Left ventricle myocardium inferior (tissue), 1 donor: ENCODE results near the gene FBXO41. TPM values are rescaled to one million over a fixed set of nuclear protein-coding genes. Genes with fewer than 3 reads are reported as not detected.

Experiments used
- DNase-seq: peaks from one replicate; pipeline ENCODE4 v3.0.0-alpha.2; 2020
- H3K27ac ChIP-seq: fragments of 200-600 bp; replicated peaks from 2 replicates; pipeline ENCODE4 v1.8.0; 2021
- H3K27me3 ChIP-seq: fragments of 200-600 bp; 2 replicates; pipeline ENCODE4 v1.8.0; 2021; ENCODE audit warnings: low read depth
- H3K36me3 ChIP-seq: fragments of 200-600 bp; 2 replicates; pipeline ENCODE4 v1.8.0; 2021
- H3K4me1 ChIP-seq: fragments of 200-600 bp; 2 replicates; pipeline ENCODE4 v1.8.0; 2021
- H3K4me3 ChIP-seq: fragments of 200-600 bp; 2 replicates; pipeline ENCODE4 v1.8.0; 2021; ENCODE audit warnings: mild to moderate bottlenecking, moderate library complexity
- H3K9me3 ChIP-seq: fragments of 200-600 bp; replicated peaks from 2 replicates; pipeline ENCODE4 v1.8.0; 2021
- intact Hi-C: fragments of 100-400 bp; cut with micrococcal nuclease; formaldehyde crosslinking; loops from one replicate; pipeline ENCODE4 v1.11.0; 2022
- total RNA-seq: library from RNA; stranded (reverse); fragmentation: NEBNext Ultra II Directional; extraction: Animal tissue kit (Norgen Biotek cat#: 25700); gene quantifications from one replicate; pipeline ENCODE4 v1.2.1, GENCODE V29; 2021
- TF ChIP-seq, protein P1 (sequence below): fragments of 200-600 bp; IDR thresholded peaks from 2 replicates; pipeline ENCODE4 v1.8.0; 2021; ENCODE audit warnings: antibody characterized with exemption, mild to moderate bottlenecking, borderline replicate concordance
- donor health status: DM: no; HTN: yes; CAD: no; lungs with severe emphysema.

Gene FBXO41
- total RNA-seq, 1 donor from 2014 or later = 0.55 TPM

GRCh38 chr2:73215254-73215653 is 69.0 kb downstream of the FBXO41 start:
- H3K4me3 ChIP-seq = peak overlapping the region; percentile 92

GRCh38 chr2:73214120-73215035 is 69.9 kb downstream of the FBXO41 start, which contains the start of gene SMYD5:
TSS of gene SMYD5 (plus strand) at chr2:73214245. CDS start at chr2:73214267, 22 bp downstream.
- no peaks in the 10 kb centered on the region for H3K9me3 ChIP-seq
- H3K4me1 ChIP-seq = peaks cover 38% of the 10 kb centered on the region
- H3K36me3 ChIP-seq = no peaks in the 10 kb centered on the region
- DNase-seq = peak; percentile 85
- TF ChIP-seq, protein P1, sequence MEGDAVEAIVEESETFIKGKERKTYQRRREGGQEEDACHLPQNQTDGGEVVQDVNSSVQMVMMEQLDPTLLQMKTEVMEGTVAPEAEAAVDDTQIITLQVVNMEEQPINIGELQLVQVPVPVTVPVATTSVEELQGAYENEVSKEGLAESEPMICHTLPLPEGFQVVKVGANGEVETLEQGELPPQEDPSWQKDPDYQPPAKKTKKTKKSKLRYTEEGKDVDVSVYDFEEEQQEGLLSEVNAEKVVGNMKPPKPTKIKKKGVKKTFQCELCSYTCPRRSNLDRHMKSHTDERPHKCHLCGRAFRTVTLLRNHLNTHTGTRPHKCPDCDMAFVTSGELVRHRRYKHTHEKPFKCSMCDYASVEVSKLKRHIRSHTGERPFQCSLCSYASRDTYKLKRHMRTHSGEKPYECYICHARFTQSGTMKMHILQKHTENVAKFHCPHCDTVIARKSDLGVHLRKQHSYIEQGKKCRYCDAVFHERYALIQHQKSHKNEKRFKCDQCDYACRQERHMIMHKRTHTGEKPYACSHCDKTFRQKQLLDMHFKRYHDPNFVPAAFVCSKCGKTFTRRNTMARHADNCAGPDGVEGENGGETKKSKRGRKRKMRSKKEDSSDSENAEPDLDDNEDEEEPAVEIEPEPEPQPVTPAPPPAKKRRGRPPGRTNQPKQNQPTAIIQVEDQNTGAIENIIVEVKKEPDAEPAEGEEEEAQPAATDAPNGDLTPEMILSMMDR = no peak
- H3K4me3 ChIP-seq = peak within 1 kb of the TSS; percentile 92
- H3K27me3 ChIP-seq = no peaks in the 10 kb centered on the region
- intact Hi-C loops = no loop called here
- H3K27ac ChIP-seq = peak within 1 kb of the TSS; percentile 75

More at GRCh38 chr2:73215254-73215653, 69.0 kb downstream of the FBXO41 start:
- Histone ChIP-seq H3K36me3 (peaks cover 5% of the 10 kb centered on the region), H3K27me3 (no peaks in the 10 kb centered on the region), H3K9me3 (no peaks in the 10 kb centered on the region), H3K27ac (no peak overlapping the region), H3K4me1 (peaks cover 38% of the 10 kb centered on the region)
- DNase-seq = no peak
- intact Hi-C loops = no loop called here
- TF ChIP-seq, protein P1 = no peak

- no peaks in the 10 kb centered on the region for H3K36me3 ChIP-seq
- no peaks in the 10 kb centered on the region for H3K27me3 ChIP-seq
- no peaks in the 10 kb centered on the region for H3K9me3 ChIP-seq
- H3K4me3 ChIP-seq = no peak overlapping the region
- TF ChIP-seq, protein P1 = peak; percentile 92
- H3K27ac ChIP-seq = peak overlapping the region; percentile 75
- H3K4me1 ChIP-seq = peaks cover 25% of the 10 kb centered on the region
- intact Hi-C loops = no loop called here
- DNase-seq = peak; percentile 68
Measured at GRCh38 chr2:73212448-73213176, 71.7 kb downstream of the FBXO41 start.

GRCh38 chr2:73212098-73212447 is 72.2 kb downstream of the FBXO41 start:
- no peak overlapping the region for H3K4me3 ChIP-seq
- no peak overlapping the region for H3K27ac ChIP-seq
- H3K36me3 ChIP-seq = no peaks in the 10 kb centered on the region
- DNase-seq = no peak
- H3K4me1 ChIP-seq = peaks cover 25% of the 10 kb centered on the region
- intact Hi-C loops = no loop called here
- TF ChIP-seq, protein P1 = no peak
- H3K9me3 ChIP-seq = no peaks in the 10 kb centered on the region
- peaks cover 2% of the 10 kb centered on the region for H3K27me3 ChIP-seq

- TF ChIP-seq, protein P1 = no peak
- Histone ChIP-seq H3K4me3 (no peak overlapping the region), H3K36me3 (no peaks in the 10 kb centered on the region), H3K9me3 (no peaks in the 10 kb centered on the region), H3K27me3 (peaks cover 16% of the 10 kb centered on the region), H3K27ac (no peak overlapping the region), H3K4me1 (peaks cover 25% of the 10 kb centered on the region)
- intact Hi-C loops = no loop called here
- DNase-seq = no peak
Measured at GRCh38 chr2:73210696-73211095, 73.6 kb downstream of the FBXO41 start.
